Measurements from ENCODE around the gene PKP2.

DNA sequence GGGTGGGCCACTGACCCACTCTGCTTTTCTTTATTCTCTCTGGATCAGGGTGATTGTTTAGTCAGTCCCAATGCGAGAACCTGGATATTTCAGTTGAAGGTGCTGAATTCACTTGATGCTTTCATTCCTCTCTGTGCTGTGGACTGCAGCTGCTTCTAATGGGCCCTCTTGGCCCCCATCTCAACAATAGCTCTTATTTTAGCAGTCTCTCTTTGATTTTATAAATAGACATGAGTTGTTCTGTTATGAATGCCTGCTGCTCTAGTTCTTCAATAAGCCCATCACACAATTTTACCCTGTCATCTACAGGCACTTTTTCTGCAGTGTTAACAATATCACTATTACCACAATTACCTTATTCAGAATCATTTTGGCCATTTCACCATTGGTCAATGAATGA, 86.7 kb downstream of the PKP2 start:
- TF ChIP-seq, protein P1, sequence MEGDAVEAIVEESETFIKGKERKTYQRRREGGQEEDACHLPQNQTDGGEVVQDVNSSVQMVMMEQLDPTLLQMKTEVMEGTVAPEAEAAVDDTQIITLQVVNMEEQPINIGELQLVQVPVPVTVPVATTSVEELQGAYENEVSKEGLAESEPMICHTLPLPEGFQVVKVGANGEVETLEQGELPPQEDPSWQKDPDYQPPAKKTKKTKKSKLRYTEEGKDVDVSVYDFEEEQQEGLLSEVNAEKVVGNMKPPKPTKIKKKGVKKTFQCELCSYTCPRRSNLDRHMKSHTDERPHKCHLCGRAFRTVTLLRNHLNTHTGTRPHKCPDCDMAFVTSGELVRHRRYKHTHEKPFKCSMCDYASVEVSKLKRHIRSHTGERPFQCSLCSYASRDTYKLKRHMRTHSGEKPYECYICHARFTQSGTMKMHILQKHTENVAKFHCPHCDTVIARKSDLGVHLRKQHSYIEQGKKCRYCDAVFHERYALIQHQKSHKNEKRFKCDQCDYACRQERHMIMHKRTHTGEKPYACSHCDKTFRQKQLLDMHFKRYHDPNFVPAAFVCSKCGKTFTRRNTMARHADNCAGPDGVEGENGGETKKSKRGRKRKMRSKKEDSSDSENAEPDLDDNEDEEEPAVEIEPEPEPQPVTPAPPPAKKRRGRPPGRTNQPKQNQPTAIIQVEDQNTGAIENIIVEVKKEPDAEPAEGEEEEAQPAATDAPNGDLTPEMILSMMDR (IDR thresholded peaks at IDR 0.05) = no peak
- TF ChIP-seq EP300 (IDR thresholded peaks at IDR 0.05) (no peak), POLR2A (IDR thresholded peaks at IDR 0.05) (no peak), POLR2AphosphoS5 (IDR thresholded peaks at IDR 0.05) (no peak)
